Breast epithelium (tissue), 4 donors: Measurements from ENCODE around the gene BTBD8. TPM values are rescaled to one million over a fixed set of nuclear protein-coding genes. Genes with fewer than 3 reads are reported as not detected.

Source experiments
- DNase-seq, 2 donors: peaks; one replicate each; pipeline ENCODE4 v3.0.0-alpha.2; 2019; ENCODE audit warnings: low spot score in 2 of 2
- H3K27ac ChIP-seq, 2 donors: fragments of 200-600 bp; sonication (generic) in 1 of 2; one replicate each; pipeline ENCODE4 v1.5.1; 2016 to 2019; ENCODE audit warnings: mild to moderate bottlenecking in 1 of 2
- H3K27me3 ChIP-seq, 2 donors: fragments of 200-600 bp; sonication (generic) in 1 of 2; one replicate each; pipeline versions ENCODE4 v1.5.1 to v1.6.0; 2017 to 2019; ENCODE audit warnings: control low read depth in 1 of 2, mild to moderate bottlenecking in 1 of 2
- H3K36me3 ChIP-seq: fragments of 200-600 bp; one replicate; pipeline ENCODE4 v1.5.1; 2019
- H3K4me1 ChIP-seq, 2 donors: fragments of 200-600 bp; sonication (generic); one replicate each; pipeline ENCODE4 v1.5.1; 2016 to 2019; ENCODE audit warnings: control low read depth in 1 of 2
- H3K4me3 ChIP-seq, 3 donors: fragments of 200-600 bp; sonication (generic); 1 replicate in 2 of 3; 2 replicates in 1 of 3; pipeline ENCODE4 v1.5.1; 2016 to 2019; ENCODE audit warnings: mild to moderate bottlenecking in 3 of 3, moderate library complexity in 2 of 3
- H3K9me3 ChIP-seq, 2 donors: fragments of 200-600 bp; sonication (generic) in 1 of 2; one replicate each; pipeline ENCODE4 v1.5.1; 2016 to 2019; ENCODE audit warnings: control low read depth in 1 of 2
- POLR2A ChIP-seq: fragments of 450-650 bp; IDR thresholded peaks from one replicate; pipeline ENCODE4 v1.6.1; 2016; ENCODE audit warnings: antibody characterized with exemption, mild to moderate bottlenecking, moderate library complexity
- POLR2AphosphoS5 ChIP-seq, 3 donors: sonication (generic); formaldehyde crosslinking; IDR thresholded peaks; one replicate each; pipeline ENCODE4 v1.6.1; 2017; ENCODE audit warnings: antibody characterized with exemption in 3 of 3
- intact Hi-C: fragments of 100-400 bp; cut with DNase I; formaldehyde crosslinking; loops from one replicate; pipeline ENCODE4 v1.15.1; 2023; ENCODE audit warnings: low total_unique reads
- total RNA-seq, 3 donors: library from RNA; depleted of rRNA; stranded (reverse); fragments of >200 nt; gene quantifications; one replicate each; pipeline ENCODE4 v1.1.0, GENCODE V29; 2016
- TF ChIP-seq, protein P1 (sequence below), 3 donors: fragments of 450-650 bp; IDR thresholded peaks; one replicate each; pipeline ENCODE4 v1.5.1; 2016 to 2017; ENCODE audit warnings: antibody characterized with exemption in 3 of 3, mild to moderate bottlenecking in 3 of 3, moderate library complexity in 3 of 3

The BTBD8 gene
- total RNA-seq, 3 donors from 2014 or later, result 7.2 to 12.6 (median 7.5) TPM

- TF ChIP-seq, protein P1, sequence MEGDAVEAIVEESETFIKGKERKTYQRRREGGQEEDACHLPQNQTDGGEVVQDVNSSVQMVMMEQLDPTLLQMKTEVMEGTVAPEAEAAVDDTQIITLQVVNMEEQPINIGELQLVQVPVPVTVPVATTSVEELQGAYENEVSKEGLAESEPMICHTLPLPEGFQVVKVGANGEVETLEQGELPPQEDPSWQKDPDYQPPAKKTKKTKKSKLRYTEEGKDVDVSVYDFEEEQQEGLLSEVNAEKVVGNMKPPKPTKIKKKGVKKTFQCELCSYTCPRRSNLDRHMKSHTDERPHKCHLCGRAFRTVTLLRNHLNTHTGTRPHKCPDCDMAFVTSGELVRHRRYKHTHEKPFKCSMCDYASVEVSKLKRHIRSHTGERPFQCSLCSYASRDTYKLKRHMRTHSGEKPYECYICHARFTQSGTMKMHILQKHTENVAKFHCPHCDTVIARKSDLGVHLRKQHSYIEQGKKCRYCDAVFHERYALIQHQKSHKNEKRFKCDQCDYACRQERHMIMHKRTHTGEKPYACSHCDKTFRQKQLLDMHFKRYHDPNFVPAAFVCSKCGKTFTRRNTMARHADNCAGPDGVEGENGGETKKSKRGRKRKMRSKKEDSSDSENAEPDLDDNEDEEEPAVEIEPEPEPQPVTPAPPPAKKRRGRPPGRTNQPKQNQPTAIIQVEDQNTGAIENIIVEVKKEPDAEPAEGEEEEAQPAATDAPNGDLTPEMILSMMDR (IDR thresholded peaks at IDR 0.05), result no peak
- TF ChIP-seq POLR2AphosphoS5 (IDR thresholded peaks at IDR 0.05) (no peak), POLR2A (no peak)
- Histone ChIP-seq H3K4me1 (no peaks in the 10 kb centered on the region), H3K36me3 (no peaks in the 10 kb centered on the region), H3K27ac (no peak overlapping the region), H3K4me3 (no peak overlapping the region), H3K27me3 (no peaks in the 10 kb centered on the region), H3K9me3 (no peaks in the 10 kb centered on the region)
- no peak for DNase-seq
- intact Hi-C loops, result no loop called here
These were observed 45.9 kb downstream of the BTBD8 start for GRCh38 chr1:92126088-92126487.

- Histone ChIP-seq H3K27me3 (no peaks in the 10 kb centered on the region), H3K27ac (no peak overlapping the region), H3K9me3 (no peaks in the 10 kb centered on the region), H3K4me1 (no peaks in the 10 kb centered on the region), H3K36me3 (no peaks in the 10 kb centered on the region), H3K4me3 (no peak overlapping the region)
- DNase-seq, result no peak
- intact Hi-C loops, result no loop called here
- TF ChIP-seq POLR2A (no peak), POLR2AphosphoS5 (IDR thresholded peaks at IDR 0.05) (no peak)
- TF ChIP-seq, protein P1 (IDR thresholded peaks at IDR 0.05), result no peak
These were observed 54.2 kb downstream of the BTBD8 start for GRCh38 chr1:92134331-92134730.

DNA sequence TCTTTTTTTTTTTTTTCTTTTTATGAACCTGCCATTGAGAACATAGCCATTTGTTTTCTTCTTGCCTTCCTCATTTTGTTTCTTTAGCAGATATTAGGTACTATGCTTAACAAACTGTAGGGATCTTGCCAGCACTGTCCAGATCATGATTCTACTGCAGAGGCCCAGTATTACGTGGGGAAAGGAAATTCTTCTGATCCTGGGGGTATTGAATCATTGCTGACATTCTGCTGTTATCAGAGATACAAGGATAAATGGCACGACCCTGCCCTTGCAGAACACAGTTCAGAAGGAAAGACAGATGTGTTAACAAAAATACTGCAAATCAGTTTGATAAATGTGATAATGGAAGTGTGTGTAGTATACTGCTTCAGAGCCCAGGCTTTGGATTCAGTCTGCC is 56.2 kb downstream of the BTBD8 start:
- H3K4me3 ChIP-seq, result no peak overlapping the region
- no peak for DNase-seq
- H3K9me3 ChIP-seq, result no peaks in the 10 kb centered on the region
- H3K27ac ChIP-seq, result no peak overlapping the region
- no peaks in the 10 kb centered on the region for H3K36me3 ChIP-seq
- H3K4me1 ChIP-seq, result no peaks in the 10 kb centered on the region
- intact Hi-C loops, result no loop called here
- no peaks in the 10 kb centered on the region for H3K27me3 ChIP-seq
- TF ChIP-seq, protein P1 (IDR thresholded peaks at IDR 0.05), result no peak
- no peak for TF ChIP-seq POLR2AphosphoS5 (IDR thresholded peaks at IDR 0.05)
- no peak for TF ChIP-seq POLR2A

DNA sequence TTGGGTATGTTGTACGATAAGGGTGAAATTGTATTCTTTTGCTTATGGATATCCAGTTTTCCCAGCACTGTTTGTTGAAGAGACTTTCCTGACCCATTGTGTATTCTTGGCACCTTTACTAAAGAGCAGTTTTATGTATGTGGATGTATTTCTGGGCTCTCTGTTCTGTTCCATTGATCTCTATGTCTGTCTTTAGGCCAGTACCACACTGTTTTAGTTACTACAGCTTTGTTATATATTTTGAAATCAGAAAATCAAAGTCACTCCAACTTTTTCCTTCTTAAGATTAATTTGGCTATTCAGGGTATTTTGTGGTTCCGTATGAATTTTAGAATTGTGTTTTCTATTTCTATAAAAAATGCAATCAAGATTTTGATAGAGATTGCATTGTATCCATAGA is 74.8 kb downstream of the BTBD8 start:
- Histone ChIP-seq H3K27ac (no peak overlapping the region), H3K9me3 (peaks cover 7 to 43% of the 10 kb centered on the region in 2 donors), H3K4me3 (no peak overlapping the region), H3K4me1 (no peaks in the 10 kb centered on the region), H3K36me3 (no peaks in the 10 kb centered on the region), H3K27me3 (no peaks in the 10 kb centered on the region)
- DNase-seq, result no peak
- intact Hi-C loops, result no loop called here
- TF ChIP-seq, protein P1 (IDR thresholded peaks at IDR 0.05), result no peak
- TF ChIP-seq POLR2AphosphoS5 (IDR thresholded peaks at IDR 0.05), result no peak
- TF ChIP-seq POLR2A, result no peak

- no peak for DNase-seq
- Histone ChIP-seq H3K36me3 (no peaks in the 10 kb centered on the region), H3K27ac (no peak overlapping the region), H3K9me3 (peaks cover 7 to 32% of the 10 kb centered on the region in 2 donors), H3K27me3 (no peaks in the 10 kb centered on the region), H3K4me1 (no peaks in the 10 kb centered on the region), H3K4me3 (no peak overlapping the region)
- intact Hi-C loops, result no loop called here
- TF ChIP-seq POLR2A (no peak), POLR2AphosphoS5 (IDR thresholded peaks at IDR 0.05) (no peak)
- TF ChIP-seq, protein P1 (IDR thresholded peaks at IDR 0.05), result no peak
These were observed 79.4 kb downstream of the BTBD8 start for GRCh38 chr1:92159593-92159992.
